H1 (cell line): ENCODE measurements around the gene FIZ1.

ENCODE experiments used
- BCL11A ChIP-seq, 2 experiments: IDR thresholded peaks; one replicate each; pipeline ENCODE4 v1.6.1; 2011; ENCODE audit warnings: low read depth in 2 of 2, low read length in 2 of 2, mild to moderate bottlenecking in 2 of 2
- GTF2F1 ChIP-seq: IDR thresholded peaks from 2 replicates; pipeline ENCODE4 v1.6.1; 2012; ENCODE audit warnings: low read depth, low read length, improper control_type of control experiment, borderline replicate concordance
- KDM5A ChIP-seq: fragments of 200-600 bp; IDR thresholded peaks from 2 replicates; pipeline ENCODE4 v1.7.1; 2012; ENCODE audit warnings: mild to moderate bottlenecking, low read length, inconsistent platforms, mixed read lengths
- POLR2A ChIP-seq, 2 experiments: IDR thresholded peaks; 1 replicate in 1 of 2; 2 replicates in 1 of 2; pipeline ENCODE4 v1.6.1; 2011; ENCODE audit warnings: low read depth in 2 of 2, low read length in 2 of 2, mild to moderate bottlenecking in 2 of 2; ENCODE audit errors: control extremely low read depth in 1 of 2
- TF ChIP-seq, protein P1 (sequence below): IDR thresholded peaks from 2 replicates; pipeline ENCODE4 v1.6.1; 2011; ENCODE audit warnings: low read depth, mild to moderate bottlenecking, low read length; ENCODE audit not compliant: insufficient read depth
- TF ChIP-seq, protein P2 (sequence below), 3 experiments: IDR thresholded peaks; 1 replicate in 2 of 3; 2 replicates in 1 of 3; pipeline versions ENCODE4 v1.5.1 to v1.6.1; 2011; ENCODE audit warnings: low read length in 3 of 3, mild to moderate bottlenecking in 3 of 3, inconsistent platforms in 2 of 3, low read depth in 1 of 3, moderate library complexity in 1 of 3; ENCODE audit not compliant: insufficient read depth in 1 of 3; ENCODE audit errors: control extremely low read depth in 1 of 3

DNA sequence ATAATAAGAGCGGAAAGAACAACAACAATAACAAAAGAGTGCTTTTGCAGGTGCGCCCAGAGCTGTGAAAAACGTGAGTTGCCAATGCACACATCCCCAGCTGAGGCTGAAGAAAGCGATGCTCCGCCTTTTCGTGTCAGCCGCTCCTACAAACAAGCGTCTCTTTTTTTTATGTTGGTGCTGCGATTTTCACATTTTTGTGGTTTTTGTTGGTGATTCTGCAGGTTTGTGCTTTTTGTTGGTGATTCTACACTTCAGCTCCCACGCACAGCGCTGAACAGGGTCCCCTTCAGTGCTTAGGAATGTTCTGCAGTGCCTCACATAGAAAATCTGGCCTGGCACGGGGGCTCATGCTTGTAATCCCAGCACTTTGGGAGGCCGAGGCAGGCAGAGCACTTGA, 46.7 kb downstream of the FIZ1 start:
- TF ChIP-seq, protein P1, sequence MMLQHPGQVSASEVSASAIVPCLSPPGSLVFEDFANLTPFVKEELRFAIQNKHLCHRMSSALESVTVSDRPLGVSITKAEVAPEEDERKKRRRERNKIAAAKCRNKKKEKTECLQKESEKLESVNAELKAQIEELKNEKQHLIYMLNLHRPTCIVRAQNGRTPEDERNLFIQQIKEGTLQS = no peak
- no peak for TF ChIP-seq GTF2F1
- TF ChIP-seq, protein P2, sequence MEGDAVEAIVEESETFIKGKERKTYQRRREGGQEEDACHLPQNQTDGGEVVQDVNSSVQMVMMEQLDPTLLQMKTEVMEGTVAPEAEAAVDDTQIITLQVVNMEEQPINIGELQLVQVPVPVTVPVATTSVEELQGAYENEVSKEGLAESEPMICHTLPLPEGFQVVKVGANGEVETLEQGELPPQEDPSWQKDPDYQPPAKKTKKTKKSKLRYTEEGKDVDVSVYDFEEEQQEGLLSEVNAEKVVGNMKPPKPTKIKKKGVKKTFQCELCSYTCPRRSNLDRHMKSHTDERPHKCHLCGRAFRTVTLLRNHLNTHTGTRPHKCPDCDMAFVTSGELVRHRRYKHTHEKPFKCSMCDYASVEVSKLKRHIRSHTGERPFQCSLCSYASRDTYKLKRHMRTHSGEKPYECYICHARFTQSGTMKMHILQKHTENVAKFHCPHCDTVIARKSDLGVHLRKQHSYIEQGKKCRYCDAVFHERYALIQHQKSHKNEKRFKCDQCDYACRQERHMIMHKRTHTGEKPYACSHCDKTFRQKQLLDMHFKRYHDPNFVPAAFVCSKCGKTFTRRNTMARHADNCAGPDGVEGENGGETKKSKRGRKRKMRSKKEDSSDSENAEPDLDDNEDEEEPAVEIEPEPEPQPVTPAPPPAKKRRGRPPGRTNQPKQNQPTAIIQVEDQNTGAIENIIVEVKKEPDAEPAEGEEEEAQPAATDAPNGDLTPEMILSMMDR (IDR thresholded peaks at IDR 0.05; ENCODE audit: control extremely low read depth in 1 of 3, insufficient read depth in 1 of 3, low read depth in 1 of 3, low read length in 3 of 3) = no peak
- TF ChIP-seq BCL11A (IDR thresholded peaks at IDR 0.05; ENCODE audit: low read depth in 2 of 2, low read length in 2 of 2) = no peak
- TF ChIP-seq POLR2A (IDR thresholded peaks at IDR 0.05; ENCODE audit: control extremely low read depth in 1 of 2, low read depth in 2 of 2, low read length in 2 of 2) = no peak
- TF ChIP-seq KDM5A = no peak
